ENCODE results near the gene ZBTB5.
"Not testable (repeated sequence)": the region's sequence is repeated elsewhere in the genome, so short reads cannot be mapped to it uniquely, and the experiment has no call there.

The ZBTB5 gene

GRCh38 chr9:37465249-37466036 lies at the start of gene ZBTB5:
Gene ZBTB5 (minus strand): TSS chr9:37465450. CDS start chr9:37442551, 22,899 bp downstream.
- peak; percentile 99 for DNase-seq

GRCh38 chr9:37514999-37515398 lies 49.7 kb upstream of the ZBTB5 start:
- no peak for DNase-seq

- not testable (repeated sequence) for DNase-seq
Observed at GRCh38 chr9:37514415-37514814, 49.2 kb upstream of the ZBTB5 start.

- peak; percentile 15 for DNase-seq
Observed at GRCh38 chr9:37512437-37512836, 47.2 kb upstream of the ZBTB5 start.

- peak; percentile 9 for DNase-seq
Observed at GRCh38 chr9:37511016-37512010, 46.1 kb upstream of the ZBTB5 start.

GRCh38 chr9:37510053-37510452 lies 44.8 kb upstream of the ZBTB5 start:
- not testable (repeated sequence) for DNase-seq

- no peak for DNase-seq
Observed at GRCh38 chr9:37509536-37509935, 44.3 kb upstream of the ZBTB5 start.

- DNase-seq = peak; percentile 1
Observed at GRCh38 chr9:37508834-37509206, 43.6 kb upstream of the ZBTB5 start.

GRCh38 chr9:37508135-37508833 lies 43.0 kb upstream of the ZBTB5 start:
- DNase-seq = no peak

- no peak for DNase-seq
Observed at GRCh38 chr9:37507566-37508134, 42.4 kb upstream of the ZBTB5 start.

GRCh38 chr9:37504605-37505004 lies 39.4 kb upstream of the ZBTB5 start:
- DNase-seq = no peak

GRCh38 chr9:37503736-37504135 lies 38.5 kb upstream of the ZBTB5 start:
- no peak for DNase-seq

- no peak for DNase-seq
Observed at GRCh38 chr9:37501957-37502596, 36.8 kb upstream of the ZBTB5 start.

- no peak for DNase-seq
Observed at GRCh38 chr9:37499297-37499696, 34.0 kb upstream of the ZBTB5 start.

GRCh38 chr9:37498457-37498856 lies 33.2 kb upstream of the ZBTB5 start:
- DNase-seq = no peak

- DNase-seq = no peak
Observed at GRCh38 chr9:37497320-37497719, 32.1 kb upstream of the ZBTB5 start.

- no peak for DNase-seq
Observed at GRCh38 chr9:37496020-37496419, 30.8 kb upstream of the ZBTB5 start.

GRCh38 chr9:37495571-37495970 lies 30.3 kb upstream of the ZBTB5 start:
- DNase-seq = no peak

GRCh38 chr9:37491939-37492338 lies 26.7 kb upstream of the ZBTB5 start:
- DNase-seq = no peak

GRCh38 chr9:37486616-37487548 lies 21.6 kb upstream of the ZBTB5 start:
- DNase-seq = peak; percentile 33

GRCh38 chr9:37486256-37486615 lies 21.0 kb upstream of the ZBTB5 start:
- peak; percentile 33 for DNase-seq

All from DMS53 (cell line).